Smooth muscle cell (in vitro differentiated cells): ENCODE results near the gene PTGS2. TPM values are rescaled to one million over a fixed set of nuclear protein-coding genes. Genes with fewer than 3 reads are reported as not detected.
A peak's percentile ranks its signal among the peaks of the same experiment; 100 is the strongest.

Experiments
- DNase-seq: peaks from one replicate; lab custom pipeline; 2025; ENCODE audit not compliant: unreplicated experiment; lab: John Stamatoyannopoulos, UW
- H2AFZ ChIP-seq: fragments of 200-600 bp; sonication (generic); 2 replicates; pipeline ENCODE4 v1.6.0; 2016; ENCODE audit warnings: antibody characterized with exemption, low read depth, mild to moderate bottlenecking
- H3F3A ChIP-seq: fragments of 200-600 bp; sonication (generic); 2 replicates; pipeline ENCODE4 v1.6.0; 2017; ENCODE audit warnings: antibody characterized with exemption, low read depth
- H3K27ac ChIP-seq: fragments of 200-600 bp; sonication (generic); 2 replicates; pipeline ENCODE4 v1.5.1; 2016; ENCODE audit warnings: low read depth, mild to moderate bottlenecking
- H3K27me3 ChIP-seq: fragments of 200-600 bp; sonication (generic); 2 replicates; pipeline ENCODE4 v1.6.1; 2016; ENCODE audit warnings: low read depth, mild to moderate bottlenecking
- H3K36me3 ChIP-seq: fragments of 200-600 bp; sonication (generic); 2 replicates; pipeline ENCODE4 v1.5.1; 2016; ENCODE audit warnings: low read depth
- H3K4me1 ChIP-seq: fragments of 200-600 bp; sonication (generic); 2 replicates; pipeline ENCODE4 v1.5.1; 2016; ENCODE audit warnings: low read depth
- H3K4me2 ChIP-seq: fragments of 200-600 bp; sonication (generic); 2 replicates; pipeline ENCODE4 v1.6.0; 2016; ENCODE audit warnings: mild to moderate bottlenecking
- H3K4me3 ChIP-seq: fragments of 200-600 bp; sonication (generic); 2 replicates; pipeline ENCODE4 v1.5.1; 2016; ENCODE audit warnings: mild to moderate bottlenecking
- H3K79me2 ChIP-seq: fragments of 200-600 bp; sonication (generic); 2 replicates; pipeline ENCODE4 v1.6.0; 2016; ENCODE audit warnings: low read depth, mild to moderate bottlenecking
- H3K9ac ChIP-seq: fragments of 200-600 bp; sonication (generic); 2 replicates; pipeline ENCODE4 v1.6.0; 2016; ENCODE audit warnings: low read depth
- H3K9me3 ChIP-seq: fragments of 200-600 bp; sonication (generic); replicated peaks from 2 replicates; pipeline ENCODE4 v1.5.1; 2016; ENCODE audit warnings: low read depth
- H4K20me1 ChIP-seq: fragments of 200-600 bp; sonication (generic); 2 replicates; pipeline ENCODE4 v1.6.0; 2016; ENCODE audit warnings: low read depth
- WGBS: methylation state at CpG from one replicate; pipeline ENCODE4 v1.1.7; 2016; ENCODE audit warnings: low lambda C conversion rate; 5-methylcytosine and 5-hydroxymethylcytosine counted together
- polyA plus RNA-seq: library from polyadenylated mRNA; unstranded; fragments of >200 nt; fragmentation: Nextera tagmentation; extraction: Ambion mirVana; gene quantifications from 2 replicates; pipeline ENCODE4 v1.2.1, GENCODE V29; 2016
- total RNA-seq: library from RNA; depleted of rRNA; stranded (reverse); fragments of >200 nt; gene quantifications from 2 replicates; pipeline ENCODE4 v1.2.3, GENCODE V29; 2014
- TF ChIP-seq, protein P1 (sequence below): fragments of 200-600 bp; sonication (generic); IDR thresholded peaks from 2 replicates; pipeline ENCODE4 v1.5.1; 2017; ENCODE audit warnings: borderline replicate concordance, mild to moderate bottlenecking, antibody characterized with exemption; ENCODE audit not compliant: insufficient read depth, poor library complexity, severe bottlenecking

Gene PTGS2
- total and polyA plus RNA-seq, 2 experiments from 2014 or later: 37.2 to 148 TPM

DNA sequence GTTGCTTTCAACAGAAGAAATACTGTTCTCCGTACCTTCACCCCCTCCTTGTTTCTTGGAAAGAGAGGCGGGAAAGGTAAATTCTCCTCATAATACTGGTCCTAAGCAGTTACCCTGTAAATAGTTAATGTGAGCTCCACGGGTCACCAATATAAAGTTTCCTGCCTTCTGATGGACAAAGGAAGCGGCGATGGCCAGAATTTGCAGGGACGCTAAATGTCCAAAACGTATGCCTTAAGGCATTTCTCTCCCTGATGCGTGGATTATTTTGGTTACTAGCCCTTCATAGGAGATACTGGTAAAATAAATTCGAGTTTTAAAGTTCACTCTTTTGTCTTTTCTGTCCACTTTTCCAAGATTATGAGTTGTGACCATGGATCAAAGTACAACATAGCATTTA lies 898 bp upstream of the PTGS2 start:
- peak overlapping the region; percentile 88 for H3K4me2 ChIP-seq
- 26% methylated on average over 9 of the region's 9 CpGs for WGBS
- peaks cover 4% of the 10 kb centered on the region for H3K79me2 ChIP-seq
- H3K27ac ChIP-seq: peak overlapping the region; percentile 72
- peak overlapping the region; percentile 72 for H3K4me3 ChIP-seq
- no peaks in the 10 kb centered on the region for H3K4me1 ChIP-seq
- DNase-seq: no peak
- no peaks in the 10 kb centered on the region for H3F3A ChIP-seq
- H3K27me3 ChIP-seq: no peaks in the 10 kb centered on the region
- H2AFZ ChIP-seq: peak overlapping the region; percentile 91
- H3K9ac ChIP-seq: peak overlapping the region; percentile 89
- no peaks in the 10 kb centered on the region for H3K36me3 ChIP-seq
- H4K20me1 ChIP-seq: no peaks in the 10 kb centered on the region
- TF ChIP-seq, protein P1, sequence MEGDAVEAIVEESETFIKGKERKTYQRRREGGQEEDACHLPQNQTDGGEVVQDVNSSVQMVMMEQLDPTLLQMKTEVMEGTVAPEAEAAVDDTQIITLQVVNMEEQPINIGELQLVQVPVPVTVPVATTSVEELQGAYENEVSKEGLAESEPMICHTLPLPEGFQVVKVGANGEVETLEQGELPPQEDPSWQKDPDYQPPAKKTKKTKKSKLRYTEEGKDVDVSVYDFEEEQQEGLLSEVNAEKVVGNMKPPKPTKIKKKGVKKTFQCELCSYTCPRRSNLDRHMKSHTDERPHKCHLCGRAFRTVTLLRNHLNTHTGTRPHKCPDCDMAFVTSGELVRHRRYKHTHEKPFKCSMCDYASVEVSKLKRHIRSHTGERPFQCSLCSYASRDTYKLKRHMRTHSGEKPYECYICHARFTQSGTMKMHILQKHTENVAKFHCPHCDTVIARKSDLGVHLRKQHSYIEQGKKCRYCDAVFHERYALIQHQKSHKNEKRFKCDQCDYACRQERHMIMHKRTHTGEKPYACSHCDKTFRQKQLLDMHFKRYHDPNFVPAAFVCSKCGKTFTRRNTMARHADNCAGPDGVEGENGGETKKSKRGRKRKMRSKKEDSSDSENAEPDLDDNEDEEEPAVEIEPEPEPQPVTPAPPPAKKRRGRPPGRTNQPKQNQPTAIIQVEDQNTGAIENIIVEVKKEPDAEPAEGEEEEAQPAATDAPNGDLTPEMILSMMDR: no peak
- H3K9me3 ChIP-seq: no peaks in the 10 kb centered on the region

DNA sequence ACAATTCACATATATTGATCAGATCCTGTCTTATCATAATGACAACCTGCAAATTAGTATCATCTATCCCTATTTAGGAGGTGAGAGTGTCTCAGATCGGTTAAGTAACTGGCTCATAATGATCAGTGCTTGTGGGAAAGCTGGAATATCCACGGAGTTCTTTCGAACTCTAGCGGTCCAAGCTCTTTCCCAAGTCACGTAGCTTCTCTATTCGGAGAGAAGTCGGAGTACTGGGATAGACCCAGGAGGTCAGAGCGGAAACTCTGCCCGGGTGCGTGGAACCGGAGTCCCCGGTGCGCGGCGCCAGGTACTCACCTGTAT lies 339 bp downstream of the PTGS2 start:
- Histone ChIP-seq H3K27ac (peak overlapping the region; percentile 72), H3K4me1 (no peaks in the 10 kb centered on the region), H4K20me1 (no peaks in the 10 kb centered on the region), H3K4me2 (peak overlapping the region; percentile 88), H3K9me3 (no peaks in the 10 kb centered on the region), H3K79me2 (peaks cover 4% of the 10 kb centered on the region), H3K27me3 (no peaks in the 10 kb centered on the region), H3K36me3 (no peaks in the 10 kb centered on the region), H3K9ac (peak overlapping the region; percentile 46), H2AFZ (peak overlapping the region; percentile 91), H3K4me3 (peak overlapping the region; percentile 72), H3F3A (no peaks in the 10 kb centered on the region)
- DNase-seq: no peak
- WGBS: 4% methylated on average over 15 of the region's 15 CpGs
- TF ChIP-seq, protein P1: no peak

DNA sequence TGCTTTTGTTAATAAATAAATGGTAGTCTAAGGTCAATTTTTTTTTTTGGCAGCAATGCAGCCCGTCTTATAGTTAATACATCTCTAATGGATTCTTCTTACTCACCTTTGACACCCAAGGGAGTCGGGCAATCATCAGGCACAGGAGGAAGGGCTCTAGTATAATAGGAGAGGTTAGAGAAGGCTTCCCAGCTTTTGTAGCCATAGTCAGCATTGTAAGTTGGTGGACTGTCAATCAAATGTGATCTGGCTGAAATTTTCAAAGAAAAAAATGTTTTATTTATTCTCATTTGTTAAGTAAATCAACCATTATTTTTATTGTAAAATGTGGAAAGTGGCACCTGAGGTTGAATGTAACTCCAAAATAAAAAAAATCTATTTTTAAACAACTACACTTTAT lies 2.1 kb downstream of the PTGS2 start:
- Histone ChIP-seq H3F3A (no peaks in the 10 kb centered on the region), H3K4me3 (peak overlapping the region; percentile 72)
- 90% methylated on average over 2 of the region's 2 CpGs for WGBS

DNA sequence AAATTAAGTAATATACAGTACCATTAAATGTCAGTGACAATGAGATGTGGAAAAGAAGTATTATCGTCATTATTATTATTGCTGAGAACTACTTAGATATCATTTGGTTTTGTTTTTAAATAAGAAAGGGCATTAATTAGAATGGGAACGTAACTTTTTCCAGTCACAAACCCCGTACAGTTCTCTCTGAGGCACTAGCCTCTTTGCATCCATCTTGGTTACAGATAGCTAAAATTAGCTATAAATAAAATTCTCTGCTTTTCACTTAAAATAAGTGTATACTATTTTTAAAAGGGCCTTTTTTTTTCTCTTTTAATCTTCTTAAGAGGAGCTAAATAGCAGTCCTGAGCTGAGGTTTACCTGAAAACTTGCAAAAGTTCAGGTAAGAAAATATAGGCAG lies 7.6 kb downstream of the PTGS2 start:
- 98% methylated on average over 3 of the region's 3 CpGs for WGBS
- Histone ChIP-seq H3K4me3 (no peak overlapping the region), H3F3A (no peaks in the 10 kb centered on the region), H3K27me3 (no peaks in the 10 kb centered on the region), H2AFZ (no peak overlapping the region), H3K79me2 (no peaks in the 10 kb centered on the region), H3K9me3 (no peaks in the 10 kb centered on the region), H3K4me2 (no peak overlapping the region), H4K20me1 (no peaks in the 10 kb centered on the region), H3K27ac (no peak overlapping the region), H3K4me1 (no peaks in the 10 kb centered on the region), H3K36me3 (peaks cover 4% of the 10 kb centered on the region), H3K9ac (no peak overlapping the region)
- DNase-seq: no peak
- TF ChIP-seq, protein P1: no peak

More for the DNA sequence above, 2.1 kb downstream of the PTGS2 start:
- TF ChIP-seq, protein P1: no peak
- H4K20me1 ChIP-seq: no peaks in the 10 kb centered on the region
- H2AFZ ChIP-seq: no peak overlapping the region
- H3K27ac ChIP-seq: no peak overlapping the region
- peak overlapping the region; percentile 88 for H3K4me2 ChIP-seq
- no peak for DNase-seq
- no peaks in the 10 kb centered on the region for H3K9me3 ChIP-seq
- peaks cover 4% of the 10 kb centered on the region for H3K36me3 ChIP-seq
- no peak overlapping the region for H3K9ac ChIP-seq
- no peaks in the 10 kb centered on the region for H3K27me3 ChIP-seq
- H3K79me2 ChIP-seq: peaks cover 4% of the 10 kb centered on the region
- no peaks in the 10 kb centered on the region for H3K4me1 ChIP-seq
